ENCODE measurements around the gene ALMS1. TPM values are rescaled to one million over a fixed set of nuclear protein-coding genes. Genes with fewer than 3 reads are reported as not detected.

Gene ALMS1
- polyA plus RNA-seq, 3 donors: 0.55 to 5.2 (median 0.64) TPM

DNA sequence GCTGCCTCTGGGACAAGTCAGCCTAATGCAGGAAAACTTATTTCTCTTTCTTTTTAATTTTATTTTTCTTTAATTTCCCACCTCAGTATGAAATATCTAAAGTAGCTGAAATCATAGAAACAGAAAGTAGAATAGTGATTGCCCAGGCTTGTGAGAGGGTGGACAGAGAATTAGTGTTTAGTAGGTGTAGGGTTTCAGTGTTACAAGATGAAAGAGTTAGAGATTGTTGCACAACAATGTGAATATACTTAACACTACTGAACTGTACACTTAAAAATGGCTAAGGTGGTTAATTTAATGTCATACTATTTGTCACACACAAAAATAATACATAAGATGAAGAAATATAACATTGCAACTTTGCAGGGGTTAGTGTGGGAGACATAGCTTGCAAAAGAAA, 175.8 kb downstream of the ALMS1 start:
- Mint-ChIP-seq H3K36me3 (peaks cover 25 to 29% of the 10 kb centered on the region in 2 donors), H3K27me3 (ENCODE audit: low read depth in 3 of 3) (peaks cover 0 to 2% (median 0%) of the 10 kb centered on the region in 3 donors), H3K4me1 (no peaks in the 10 kb centered on the region), H3K4me3 (no peak overlapping the region), H3K27ac (no peak overlapping the region), H3K9me3 (peaks cover 0 to 2% (median 0%) of the 10 kb centered on the region in 7 donors)
- no peaks in the 10 kb centered on the region for H3K27me3 ChIP-seq (ENCODE audit: control insufficient read depth in 2 of 2, insufficient read depth in 2 of 2, low read length in 2 of 2)
- intact Hi-C loops (cut with micrococcal nuclease): no loop called here
- H3K4me2 ChIP-seq (replicated peaks; ENCODE audit: extremely low read depth, low read length, poor library complexity, severe bottlenecking): no peak overlapping the region
- TF ChIP-seq, protein P1, sequence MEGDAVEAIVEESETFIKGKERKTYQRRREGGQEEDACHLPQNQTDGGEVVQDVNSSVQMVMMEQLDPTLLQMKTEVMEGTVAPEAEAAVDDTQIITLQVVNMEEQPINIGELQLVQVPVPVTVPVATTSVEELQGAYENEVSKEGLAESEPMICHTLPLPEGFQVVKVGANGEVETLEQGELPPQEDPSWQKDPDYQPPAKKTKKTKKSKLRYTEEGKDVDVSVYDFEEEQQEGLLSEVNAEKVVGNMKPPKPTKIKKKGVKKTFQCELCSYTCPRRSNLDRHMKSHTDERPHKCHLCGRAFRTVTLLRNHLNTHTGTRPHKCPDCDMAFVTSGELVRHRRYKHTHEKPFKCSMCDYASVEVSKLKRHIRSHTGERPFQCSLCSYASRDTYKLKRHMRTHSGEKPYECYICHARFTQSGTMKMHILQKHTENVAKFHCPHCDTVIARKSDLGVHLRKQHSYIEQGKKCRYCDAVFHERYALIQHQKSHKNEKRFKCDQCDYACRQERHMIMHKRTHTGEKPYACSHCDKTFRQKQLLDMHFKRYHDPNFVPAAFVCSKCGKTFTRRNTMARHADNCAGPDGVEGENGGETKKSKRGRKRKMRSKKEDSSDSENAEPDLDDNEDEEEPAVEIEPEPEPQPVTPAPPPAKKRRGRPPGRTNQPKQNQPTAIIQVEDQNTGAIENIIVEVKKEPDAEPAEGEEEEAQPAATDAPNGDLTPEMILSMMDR (IDR thresholded peaks at IDR 0.05): no peak
- no peaks in the 10 kb centered on the region for H3K9me3 ChIP-seq (replicated peaks in 1 of 2; ENCODE audit: control insufficient read depth in 1 of 2, insufficient read depth in 1 of 2, low read length in 2 of 2)
- H3K4me3 ChIP-seq (replicated peaks in 1 of 3; ENCODE audit: low read depth in 2 of 3, low read length in 3 of 3): no peak overlapping the region
- H3K36me3 ChIP-seq (replicated peaks in 1 of 2; ENCODE audit: control insufficient read depth in 1 of 2, insufficient read depth in 2 of 2, low read length in 2 of 2): peaks cover 0 to 17% of the 10 kb centered on the region in 2 donors
- DNase-seq: no peak
- H3K79me2 ChIP-seq (ENCODE audit: insufficient read depth, low read length): no peaks in the 10 kb centered on the region
- H4K20me1 ChIP-seq (ENCODE audit: insufficient read depth, low read length): no peaks in the 10 kb centered on the region
- no peak overlapping the region for H2AFZ ChIP-seq (ENCODE audit: insufficient read depth, low read depth, low read length, poor library complexity, severe bottlenecking)
- no peaks in the 10 kb centered on the region for H3K4me1 ChIP-seq (ENCODE audit: control insufficient read depth in 1 of 2, insufficient read depth in 2 of 2, low read length in 2 of 2)
- no peak overlapping the region for H3K27ac ChIP-seq (ENCODE audit: low read depth in 1 of 2, low read length in 2 of 2)
- H3K9ac ChIP-seq (ENCODE audit: insufficient read depth, low read length, poor library complexity, severe bottlenecking): no peak overlapping the region

DNA sequence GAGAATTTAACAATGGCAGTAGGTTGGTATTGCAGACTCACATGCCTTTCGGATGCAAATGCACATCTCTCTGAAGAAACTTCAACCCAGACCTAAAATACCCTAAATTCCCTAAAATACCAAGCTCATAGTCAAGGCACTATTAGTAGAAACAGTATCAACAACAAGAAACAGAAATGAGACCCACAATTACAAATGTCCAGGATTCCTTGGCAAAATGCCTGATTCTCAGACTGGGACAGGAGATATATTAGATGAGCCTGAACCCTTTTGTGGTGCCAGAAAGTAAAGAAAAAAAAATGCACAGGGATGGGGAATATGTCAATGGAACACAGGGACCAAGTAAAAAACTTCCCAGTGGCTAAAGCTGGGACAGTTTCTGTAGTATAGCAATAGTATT, 179.3 kb downstream of the ALMS1 start:
- Mint-ChIP-seq H3K4me1 (no peaks in the 10 kb centered on the region), H3K27ac (no peak overlapping the region), H3K27me3 (ENCODE audit: low read depth in 3 of 3) (no peaks in the 10 kb centered on the region), H3K9me3 (peaks cover 0 to 2% (median 0%) of the 10 kb centered on the region in 7 donors), H3K4me3 (no peak overlapping the region), H3K36me3 (peaks cover 10 to 14% of the 10 kb centered on the region in 2 donors)
- TF ChIP-seq, protein P1 (IDR thresholded peaks at IDR 0.05): no peak
- no peak overlapping the region for H2AFZ ChIP-seq (ENCODE audit: insufficient read depth, low read depth, low read length, poor library complexity, severe bottlenecking)
- no peak for DNase-seq
- no peaks in the 10 kb centered on the region for H3K79me2 ChIP-seq (ENCODE audit: insufficient read depth, low read length)
- intact Hi-C loops (cut with micrococcal nuclease): no loop called here
- no peak overlapping the region for H3K27ac ChIP-seq (ENCODE audit: low read depth in 1 of 2, low read length in 2 of 2)
- H3K9ac ChIP-seq (ENCODE audit: insufficient read depth, low read length, poor library complexity, severe bottlenecking): no peak overlapping the region
- H3K4me3 ChIP-seq (replicated peaks in 1 of 3; ENCODE audit: low read depth in 2 of 3, low read length in 3 of 3): no peak overlapping the region
- no peaks in the 10 kb centered on the region for H3K27me3 ChIP-seq (ENCODE audit: control insufficient read depth in 2 of 2, insufficient read depth in 2 of 2, low read length in 2 of 2)
- no peak overlapping the region for H3K4me2 ChIP-seq (replicated peaks; ENCODE audit: extremely low read depth, low read length, poor library complexity, severe bottlenecking)
- H3K9me3 ChIP-seq (replicated peaks in 1 of 2; ENCODE audit: control insufficient read depth in 1 of 2, insufficient read depth in 1 of 2, low read length in 2 of 2): no peaks in the 10 kb centered on the region
- WGBS (ENCODE audit: insufficient coverage): no CpG with 5 or more reads among the region's 1 CpG
- H3K36me3 ChIP-seq (replicated peaks in 1 of 2; ENCODE audit: control insufficient read depth in 1 of 2, insufficient read depth in 2 of 2, low read length in 2 of 2): peaks cover 0 to 12% of the 10 kb centered on the region in 2 donors
- no peaks in the 10 kb centered on the region for H4K20me1 ChIP-seq (ENCODE audit: insufficient read depth, low read length)
- no peaks in the 10 kb centered on the region for H3K4me1 ChIP-seq (ENCODE audit: control insufficient read depth in 1 of 2, insufficient read depth in 2 of 2, low read length in 2 of 2)
